Tibial nerve (tissue), 4 donors: ENCODE data around the gene CLDN25.

Experiments used
- EP300 ChIP-seq, 2 donors: sonication (generic); formaldehyde crosslinking; IDR thresholded peaks; one replicate each; pipeline ENCODE4 v1.6.1; 2017; ENCODE audit warnings: antibody characterized with exemption in 2 of 2, mild to moderate bottlenecking in 1 of 2
- POLR2A ChIP-seq, 2 donors: fragments of 450-650 bp; IDR thresholded peaks; one replicate each; pipeline ENCODE4 v1.6.1; 2017; ENCODE audit warnings: antibody characterized with exemption in 2 of 2, mild to moderate bottlenecking in 2 of 2, moderate library complexity in 2 of 2
- TF ChIP-seq, protein P1 (sequence below), 5 experiments: fragments of 200-600 bp in 3 of 5; fragments of 450-650 bp in 2 of 5; sonication (generic) in 3 of 5; IDR thresholded peaks; one replicate each; pipeline ENCODE4 v1.5.1; 2016 to 2019; ENCODE audit warnings: antibody characterized with exemption in 5 of 5, mild to moderate bottlenecking in 3 of 5, moderate library complexity in 2 of 5

GRCh38 chr11:113781682-113782081 lies 2.1 kb downstream of the CLDN25 start:
- TF ChIP-seq, protein P1, sequence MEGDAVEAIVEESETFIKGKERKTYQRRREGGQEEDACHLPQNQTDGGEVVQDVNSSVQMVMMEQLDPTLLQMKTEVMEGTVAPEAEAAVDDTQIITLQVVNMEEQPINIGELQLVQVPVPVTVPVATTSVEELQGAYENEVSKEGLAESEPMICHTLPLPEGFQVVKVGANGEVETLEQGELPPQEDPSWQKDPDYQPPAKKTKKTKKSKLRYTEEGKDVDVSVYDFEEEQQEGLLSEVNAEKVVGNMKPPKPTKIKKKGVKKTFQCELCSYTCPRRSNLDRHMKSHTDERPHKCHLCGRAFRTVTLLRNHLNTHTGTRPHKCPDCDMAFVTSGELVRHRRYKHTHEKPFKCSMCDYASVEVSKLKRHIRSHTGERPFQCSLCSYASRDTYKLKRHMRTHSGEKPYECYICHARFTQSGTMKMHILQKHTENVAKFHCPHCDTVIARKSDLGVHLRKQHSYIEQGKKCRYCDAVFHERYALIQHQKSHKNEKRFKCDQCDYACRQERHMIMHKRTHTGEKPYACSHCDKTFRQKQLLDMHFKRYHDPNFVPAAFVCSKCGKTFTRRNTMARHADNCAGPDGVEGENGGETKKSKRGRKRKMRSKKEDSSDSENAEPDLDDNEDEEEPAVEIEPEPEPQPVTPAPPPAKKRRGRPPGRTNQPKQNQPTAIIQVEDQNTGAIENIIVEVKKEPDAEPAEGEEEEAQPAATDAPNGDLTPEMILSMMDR (IDR thresholded peaks at IDR 0.05): no peak
- TF ChIP-seq POLR2A (IDR thresholded peaks at IDR 0.05): no peak
- no peak for TF ChIP-seq EP300 (IDR thresholded peaks at IDR 0.05)
